Esophagus (tissue), 2 donors: ENCODE results near the gene RNF169. TPM values are rescaled to one million over a fixed set of nuclear protein-coding genes. Genes with fewer than 3 reads are reported as not detected.
"Not testable (repeated sequence)": the region's sequence is repeated elsewhere in the genome, so short reads cannot be mapped to it uniquely, and the experiment has no call there.

Experiments
- H3K27ac ChIP-seq, 2 donors: one replicate each; pipeline ENCODE4 v1.5.1; 2013; ENCODE audit warnings: low read depth in 2 of 2, mild to moderate bottlenecking in 2 of 2, inconsistent platforms in 1 of 2, low read length in 1 of 2, moderate library complexity in 1 of 2
- H3K27me3 ChIP-seq, 2 donors: one replicate each; pipeline ENCODE4 v1.6.1; 2013; ENCODE audit warnings: low read length in 2 of 2, control low read depth in 1 of 2, mild to moderate bottlenecking in 1 of 2; ENCODE audit not compliant: insufficient read depth in 2 of 2, control insufficient read depth in 1 of 2
- H3K36me3 ChIP-seq, 2 donors: one replicate each; pipeline ENCODE4 v1.6.1; 2013; ENCODE audit warnings: low read length in 1 of 2; ENCODE audit not compliant: control insufficient read depth in 2 of 2, insufficient read depth in 2 of 2
- H3K4me1 ChIP-seq, 2 donors: one replicate each; pipeline ENCODE4 v1.6.1; 2013; ENCODE audit warnings: low read length in 1 of 2; ENCODE audit not compliant: control insufficient read depth in 2 of 2, insufficient read depth in 2 of 2
- H3K4me3 ChIP-seq, 2 donors: one replicate each; pipeline ENCODE4 v1.5.1; 2013; ENCODE audit warnings: low read length in 2 of 2, mild to moderate bottlenecking in 2 of 2, low read depth in 1 of 2, moderate library complexity in 1 of 2
- H3K9me3 ChIP-seq, 2 donors: one replicate each; pipeline ENCODE4 v1.6.1; 2013; ENCODE audit warnings: mild to moderate bottlenecking in 2 of 2, low read depth in 1 of 2, low read length in 1 of 2, moderate library complexity in 1 of 2; ENCODE audit not compliant: control insufficient read depth in 2 of 2, insufficient read depth in 1 of 2
- WGBS, 2 donors: extraction: QIAGEN DNeasy Blood & Tissue Kit; methylation state at CpG; one replicate each; pipeline ENCODE4 v1.1.7; 2013; 5-methylcytosine and 5-hydroxymethylcytosine counted together
- polyA plus RNA-seq, 2 donors: library from polyadenylated mRNA; stranded (reverse); fragments of 200-250 nt; gene quantifications; one replicate each; pipeline ENCODE4 v1.2.3, GENCODE V29; 2013
- donor health status: healthy with polysubstance abuse.
- donor health status: Bipolar disorder and iron deficiency.

Gene RNF169
- polyA plus RNA-seq, 2 donors, result 4.8 to 9.2 TPM

- Histone ChIP-seq H3K27ac (no peak overlapping the region), H3K27me3 (no peaks in the 10 kb centered on the region), H3K9me3 (no peaks in the 10 kb centered on the region), H3K4me1 (no peaks in the 10 kb centered on the region), H3K4me3 (no peak overlapping the region), H3K36me3 (no peaks in the 10 kb centered on the region)
These were observed 61.2 kb downstream of the RNF169 start for GRCh38 chr11:74809801-74810200.

GRCh38 chr11:74815966-74816365, 67.3 kb downstream of the RNF169 start:
- peaks cover 0 to 7% of the 10 kb centered on the region in 2 donors for H3K36me3 ChIP-seq
- no peaks in the 10 kb centered on the region for H3K9me3 ChIP-seq
- H3K27me3 ChIP-seq, result no peaks in the 10 kb centered on the region
- WGBS, 2 donors, result 88 to 90% methylated on average over 3 of the region's 3 CpGs
- no peak overlapping the region for H3K27ac ChIP-seq
- H3K4me3 ChIP-seq, result no peak overlapping the region
- no peaks in the 10 kb centered on the region for H3K4me1 ChIP-seq

GRCh38 chr11:74816664-74817063, 68.0 kb downstream of the RNF169 start:
- Histone ChIP-seq H3K27ac (no peak overlapping the region), H3K36me3 (peaks cover 0 to 7% of the 10 kb centered on the region in 2 donors), H3K4me1 (no peaks in the 10 kb centered on the region), H3K4me3 (no peak overlapping the region), H3K27me3 (no peaks in the 10 kb centered on the region), H3K9me3 (no peaks in the 10 kb centered on the region)
- WGBS, 2 donors, result 87 to 95% methylated on average over 2 of the region's 2 CpGs

GRCh38 chr11:74818283-74818946, 69.8 kb downstream of the RNF169 start:
- Histone ChIP-seq H3K27ac (no peak overlapping the region), H3K36me3 (peaks cover 3 to 9% of the 10 kb centered on the region in 2 donors), H3K4me3 (no peak overlapping the region), H3K9me3 (no peaks in the 10 kb centered on the region), H3K27me3 (no peaks in the 10 kb centered on the region), H3K4me1 (no peaks in the 10 kb centered on the region)
- 87 to 88% methylated on average over 3 of the region's 3 CpGs for WGBS, 2 donors

- Histone ChIP-seq H3K4me1 (no peaks in the 10 kb centered on the region), H3K9me3 (no peaks in the 10 kb centered on the region), H3K27me3 (no peaks in the 10 kb centered on the region), H3K4me3 (no peak overlapping the region), H3K27ac (no peak overlapping the region), H3K36me3 (peaks cover 3 to 9% of the 10 kb centered on the region in 2 donors)
- 78 to 81% methylated on average over 1 of the region's 1 CpG for WGBS, 2 donors
These were observed 70.8 kb downstream of the RNF169 start for GRCh38 chr11:74819400-74819799.

- H3K27me3 ChIP-seq, result no peaks in the 10 kb centered on the region
- no peaks in the 10 kb centered on the region for H3K9me3 ChIP-seq
- no peak overlapping the region for H3K27ac ChIP-seq
- H3K4me3 ChIP-seq, result no peak overlapping the region
- H3K4me1 ChIP-seq, result no peaks in the 10 kb centered on the region
- peaks cover 3 to 9% of the 10 kb centered on the region in 2 donors for H3K36me3 ChIP-seq
- 93 to 98% methylated on average over 1 of the region's 1 CpG for WGBS, 2 donors
These were observed 72.1 kb downstream of the RNF169 start for GRCh38 chr11:74820763-74821162.

- peaks cover 3 to 16% of the 10 kb centered on the region in 2 donors for H3K36me3 ChIP-seq
- no peaks in the 10 kb centered on the region for H3K27me3 ChIP-seq
- 48% methylated on average over 5 of the region's 5 CpGs for WGBS, 2 donors
- peaks cover 4 to 6% of the 10 kb centered on the region in 2 donors for H3K9me3 ChIP-seq
- no peak overlapping the region for H3K4me3 ChIP-seq
- H3K27ac ChIP-seq, result peak overlapping the region in 1 of 2 donors; percentile 6
- H3K4me1 ChIP-seq, result no peaks in the 10 kb centered on the region
These were observed 73.5 kb downstream of the RNF169 start for GRCh38 chr11:74822170-74822569.

GRCh38 chr11:74824285-74824982, 75.8 kb downstream of the RNF169 start:
- Histone ChIP-seq H3K27ac (no peak overlapping the region), H3K27me3 (no peaks in the 10 kb centered on the region), H3K36me3 (peaks cover 3 to 9% of the 10 kb centered on the region in 2 donors), H3K4me1 (no peaks in the 10 kb centered on the region), H3K9me3 (peaks cover 4 to 7% of the 10 kb centered on the region in 2 donors), H3K4me3 (no peak overlapping the region)
- WGBS, 2 donors, result 90 to 91% methylated on average over 1 of the region's 1 CpG

GRCh38 chr11:74825596-74825995, 76.9 kb downstream of the RNF169 start:
- not testable (repeated sequence) for H3K4me1 ChIP-seq, H3K27ac ChIP-seq, H3K36me3 ChIP-seq, H3K27me3 ChIP-seq, H3K9me3 ChIP-seq, H3K4me3 ChIP-seq
- 48 to 91% methylated on average over 2 of the region's 2 CpGs for WGBS, 2 donors

GRCh38 chr11:74826901-74827300, 78.3 kb downstream of the RNF169 start:
- H3K4me3 ChIP-seq, result no peak overlapping the region
- H3K27ac ChIP-seq, result no peak overlapping the region
- WGBS, 2 donors, result 73 to 100% methylated on average over 4 of the region's 4 CpGs
- H3K4me1 ChIP-seq, result no peaks in the 10 kb centered on the region
- H3K9me3 ChIP-seq, result peaks cover 4 to 7% of the 10 kb centered on the region in 2 donors
- H3K27me3 ChIP-seq, result no peaks in the 10 kb centered on the region
- H3K36me3 ChIP-seq, result peaks cover 3 to 8% of the 10 kb centered on the region in 2 donors
